ENCODE results near the gene IFT20. TPM values are rescaled to one million over a fixed set of nuclear protein-coding genes. Genes with fewer than 3 reads are reported as not detected.

The IFT20 gene
- total and polyA plus RNA-seq, 2 of the 13 experiments (the other 11 are each of a cell fraction or from before 2014, with no cell fraction given): 28.0 to 37.8 TPM

DNA sequence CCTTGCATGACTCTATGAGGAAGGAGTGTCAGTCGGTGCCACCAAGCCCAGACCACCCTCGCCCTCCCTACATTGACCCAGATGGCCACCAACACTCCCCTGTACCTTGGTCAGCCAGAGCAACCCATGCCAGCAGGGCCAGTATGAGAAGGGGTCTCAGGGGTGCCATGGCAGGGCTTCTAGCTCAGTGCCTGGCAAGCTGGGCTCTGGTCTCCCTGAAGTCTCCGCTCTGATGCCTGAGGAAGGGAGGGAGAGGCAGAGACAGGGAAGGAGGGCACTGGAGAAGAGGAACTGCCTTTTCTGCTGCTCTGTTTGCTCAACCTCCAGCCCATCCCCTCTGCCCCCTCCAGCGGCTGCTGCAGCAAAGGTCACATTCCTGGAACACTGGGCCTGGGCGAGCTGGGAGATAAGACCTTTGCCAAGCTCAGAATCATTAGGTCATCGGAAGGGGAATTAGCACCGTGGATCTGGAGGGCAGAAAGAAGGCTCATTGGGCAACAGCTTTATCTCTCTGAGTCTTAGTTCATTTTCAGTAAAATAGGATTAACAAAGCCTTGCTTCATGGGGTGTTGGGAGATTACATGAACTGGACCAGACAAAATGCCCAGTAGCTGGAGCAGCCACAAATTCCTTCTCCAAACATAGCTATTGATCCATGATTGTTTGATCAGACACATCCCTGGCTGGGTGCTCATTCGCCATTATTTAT lies 34.9 kb upstream of the IFT20 start, which contains the start of gene VTN (continued):
- TF ChIP-seq, protein P1, sequence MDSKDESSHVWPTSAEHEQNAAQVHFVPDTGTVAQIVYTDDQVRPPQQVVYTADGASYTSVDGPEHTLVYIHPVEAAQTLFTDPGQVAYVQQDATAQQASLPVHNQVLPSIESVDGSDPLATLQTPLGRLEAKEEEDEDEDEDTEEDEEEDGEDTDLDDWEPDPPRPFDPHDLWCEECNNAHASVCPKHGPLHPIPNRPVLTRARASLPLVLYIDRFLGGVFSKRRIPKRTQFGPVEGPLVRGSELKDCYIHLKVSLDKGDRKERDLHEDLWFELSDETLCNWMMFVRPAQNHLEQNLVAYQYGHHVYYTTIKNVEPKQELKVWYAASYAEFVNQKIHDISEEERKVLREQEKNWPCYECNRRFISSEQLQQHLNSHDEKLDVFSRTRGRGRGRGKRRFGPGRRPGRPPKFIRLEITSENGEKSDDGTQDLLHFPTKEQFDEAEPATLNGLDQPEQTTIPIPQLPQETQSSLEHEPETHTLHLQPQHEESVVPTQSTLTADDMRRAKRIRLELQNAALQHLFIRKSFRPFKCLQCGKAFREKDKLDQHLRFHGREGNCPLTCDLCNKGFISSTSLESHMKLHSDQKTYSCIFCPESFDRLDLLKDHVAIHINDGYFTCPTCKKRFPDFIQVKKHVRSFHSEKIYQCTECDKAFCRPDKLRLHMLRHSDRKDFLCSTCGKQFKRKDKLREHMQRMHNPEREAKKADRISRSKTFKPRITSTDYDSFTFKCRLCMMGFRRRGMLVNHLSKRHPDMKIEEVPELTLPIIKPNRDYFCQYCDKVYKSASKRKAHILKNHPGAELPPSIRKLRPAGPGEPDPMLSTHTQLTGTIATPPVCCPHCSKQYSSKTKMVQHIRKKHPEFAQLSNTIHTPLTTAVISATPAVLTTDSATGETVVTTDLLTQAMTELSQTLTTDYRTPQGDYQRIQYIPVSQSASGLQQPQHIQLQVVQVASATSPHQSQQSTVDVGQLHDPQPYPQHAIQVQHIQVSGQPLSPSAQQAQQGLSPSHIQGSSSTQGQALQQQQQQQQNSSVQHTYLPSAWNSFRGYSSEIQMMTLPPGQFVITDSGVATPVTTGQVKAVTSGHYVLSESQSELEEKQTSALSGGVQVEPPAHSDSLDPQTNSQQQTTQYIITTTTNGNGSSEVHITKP (CRISPR knock-in tag; IDR thresholded peaks at IDR 0.05; ENCODE audit: low read depth): peak; percentile 30; the same call in 1 of the 2 replicates
- TF ChIP-seq MTA1 (CRISPR knock-in tag; IDR thresholded peaks at IDR 0.05; ENCODE audit: borderline replicate concordance) (peak; percentile 94), KDM1A (CRISPR knock-in tag; IDR thresholded peaks at IDR 0.05) (peak; percentile 84), ESRRA (CRISPR knock-in tag; IDR thresholded peaks at IDR 0.05; ENCODE audit: low read depth) (peak; percentile 78), SKI (IDR thresholded peaks at IDR 0.05; ENCODE audit: partially characterized antibody) (peak; percentile 95), ZSCAN9 (CRISPR knock-in tag; IDR thresholded peaks at IDR 0.05; ENCODE audit: borderline replicate concordance) (peak; percentile 44; the same call in 1 of the 2 replicates), ZNF790 (CRISPR knock-in tag; IDR thresholded peaks at IDR 0.05; ENCODE audit: borderline replicate concordance) (no peak), KLF6 (CRISPR knock-in tag; IDR thresholded peaks at IDR 0.05) (peak; percentile 47; the same call in 1 of the 2 replicates), NONO (IDR thresholded peaks at IDR 0.05) (no peak), NONO (CRISPR knock-in tag; conservative IDR thresholded peaks at IDR 0.05) (peak; percentile 94), ZNF83 (CRISPR knock-in tag; IDR thresholded peaks at IDR 0.05; ENCODE audit: borderline replicate concordance) (peak; percentile 29; the same call in 1 of the 2 replicates), CEBPB (IDR thresholded peaks at IDR 0.05; ENCODE audit: borderline replicate concordance, low read depth, low read length) (peak; percentile 91), HNF4G (IDR thresholded peaks at IDR 0.05; ENCODE audit: borderline replicate concordance, low read depth, low read length) (peak; percentile 96), HNF4G (CRISPR knock-in tag; IDR thresholded peaks at IDR 0.05; ENCODE audit: borderline replicate concordance, low read depth) (peak; percentile 94), CBX5 (CRISPR knock-in tag; IDR thresholded peaks at IDR 0.05; ENCODE audit: borderline replicate concordance) (peak; percentile 85; the same call in 1 of the 2 replicates), RBM22 (optimal IDR thresholded peaks at IDR 0.05; ENCODE audit: low read length) (peak; percentile 64), ZNF264 (CRISPR knock-in tag; IDR thresholded peaks at IDR 0.05) (peak; percentile 79; the same call in 1 of the 2 replicates), ATF7 (IDR thresholded peaks at IDR 0.05) (peak; percentile 86), ATF7 (CRISPR knock-in tag; IDR thresholded peaks at IDR 0.05) (peak; percentile 94), ZNF644 (CRISPR knock-in tag; IDR thresholded peaks at IDR 0.05; ENCODE audit: low read depth) (peak; percentile 76), TBX2 (CRISPR knock-in tag; IDR thresholded peaks at IDR 0.05; ENCODE audit: borderline replicate concordance) (peak; percentile 95), SAP130 (CRISPR knock-in tag; IDR thresholded peaks at IDR 0.05; ENCODE audit: low read depth) (peak; percentile 86)
- TF ChIP-seq, protein P2, sequence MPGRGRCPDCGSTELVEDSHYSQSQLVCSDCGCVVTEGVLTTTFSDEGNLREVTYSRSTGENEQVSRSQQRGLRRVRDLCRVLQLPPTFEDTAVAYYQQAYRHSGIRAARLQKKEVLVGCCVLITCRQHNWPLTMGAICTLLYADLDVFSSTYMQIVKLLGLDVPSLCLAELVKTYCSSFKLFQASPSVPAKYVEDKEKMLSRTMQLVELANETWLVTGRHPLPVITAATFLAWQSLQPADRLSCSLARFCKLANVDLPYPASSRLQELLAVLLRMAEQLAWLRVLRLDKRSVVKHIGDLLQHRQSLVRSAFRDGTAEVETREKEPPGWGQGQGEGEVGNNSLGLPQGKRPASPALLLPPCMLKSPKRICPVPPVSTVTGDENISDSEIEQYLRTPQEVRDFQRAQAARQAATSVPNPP (CRISPR knock-in tag; IDR thresholded peaks at IDR 0.05): peak; percentile 80; the same call in 1 of the 2 replicates
- TF ChIP-seq, protein P3, sequence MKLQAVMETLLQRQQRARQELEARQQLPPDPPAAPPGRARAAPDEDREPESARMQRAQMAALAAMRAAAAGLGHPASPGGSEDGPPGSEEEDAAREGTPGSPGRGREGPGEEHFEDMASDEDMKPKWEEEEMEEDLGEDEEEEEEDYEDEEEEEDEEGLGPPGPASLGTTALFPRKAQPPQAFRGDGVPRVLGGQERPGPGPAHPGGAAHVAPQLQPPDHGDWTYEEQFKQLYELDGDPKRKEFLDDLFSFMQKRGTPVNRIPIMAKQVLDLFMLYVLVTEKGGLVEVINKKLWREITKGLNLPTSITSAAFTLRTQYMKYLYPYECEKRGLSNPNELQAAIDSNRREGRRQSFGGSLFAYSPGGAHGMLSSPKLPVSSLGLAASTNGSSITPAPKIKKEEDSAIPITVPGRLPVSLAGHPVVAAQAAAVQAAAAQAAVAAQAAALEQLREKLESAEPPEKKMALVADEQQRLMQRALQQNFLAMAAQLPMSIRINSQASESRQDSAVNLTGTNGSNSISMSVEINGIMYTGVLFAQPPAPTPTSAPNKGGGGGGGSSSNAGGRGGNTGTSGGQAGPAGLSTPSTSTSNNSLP (IDR thresholded peaks at IDR 0.05; ENCODE audit: low read depth, low read length): peak; percentile 93

All from HepG2 (cell line).